SHP77 (cell line): Measurements from ENCODE around the gene SAPCD2.
"Not testable (repeated sequence)": the region's sequence is repeated elsewhere in the genome, so short reads cannot be mapped to it uniquely, and the experiment has no call there.

Source experiments
- DNase-seq, 2 experiments: peaks; one replicate each; lab custom pipeline; 2025; lab: John Stamatoyannopoulos, UW

Gene SAPCD2

GRCh38 chr9:137070201-137070905 is at the start of gene SAPCD2:
SAPCD2 (minus strand) TSS chr9:137070557; CDS start chr9:137070460, 97 bp downstream.
- peak; percentile 89 to 91 for DNase-seq

DNA sequence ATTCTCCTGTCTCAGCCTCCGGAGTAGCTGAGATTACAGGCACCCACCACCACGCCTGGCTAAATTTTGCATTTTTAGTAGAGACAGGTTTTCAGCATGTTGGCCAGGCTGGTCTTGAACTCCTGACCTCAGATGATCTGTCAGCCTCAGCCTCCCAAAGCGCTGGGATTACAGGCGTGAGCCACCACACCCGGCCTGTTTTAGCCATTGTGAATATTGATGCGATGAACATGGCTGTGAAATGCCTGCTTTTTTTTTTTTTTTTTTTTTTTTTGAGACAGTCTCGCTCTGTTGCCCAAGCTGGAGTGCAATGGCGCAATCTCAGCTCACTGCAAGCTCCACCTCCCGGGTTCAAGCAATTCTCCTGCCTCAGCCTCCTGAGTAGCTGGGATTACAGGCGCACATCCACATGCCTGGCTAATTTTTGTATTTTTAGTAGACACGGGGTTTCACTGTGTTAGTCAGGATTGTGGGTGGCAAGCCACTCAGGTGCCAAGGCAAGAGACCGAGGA is 47.8 kb upstream of the SAPCD2 start:
- not testable (repeated sequence) for DNase-seq

DNA sequence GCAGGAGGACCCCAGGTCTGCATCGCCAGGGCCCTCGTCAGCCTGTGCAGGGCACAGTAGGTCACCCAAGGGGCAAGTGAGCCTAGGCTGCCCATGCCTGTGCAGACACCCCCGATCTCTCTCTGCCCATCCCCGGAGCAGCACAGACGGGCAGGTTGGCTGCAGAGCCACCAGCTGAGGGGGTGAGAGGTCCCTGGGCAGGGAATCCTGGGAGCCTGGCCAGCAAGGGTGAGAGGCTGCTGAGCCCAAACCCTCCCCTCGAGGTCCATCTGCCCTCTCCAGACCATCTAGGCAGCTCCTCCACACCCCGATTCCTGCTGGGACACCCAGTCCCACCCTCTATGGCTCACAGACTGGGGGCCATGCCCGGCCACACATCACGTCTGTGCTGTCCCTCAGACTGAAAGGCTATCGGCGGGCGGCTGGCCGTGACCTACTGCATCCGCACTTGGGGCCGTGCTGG is 46.9 kb upstream of the SAPCD2 start:
- DNase-seq, result no peak

GRCh38 chr9:137116728-137117127 is 46.4 kb upstream of the SAPCD2 start:
- DNase-seq, result no peak

DNA sequence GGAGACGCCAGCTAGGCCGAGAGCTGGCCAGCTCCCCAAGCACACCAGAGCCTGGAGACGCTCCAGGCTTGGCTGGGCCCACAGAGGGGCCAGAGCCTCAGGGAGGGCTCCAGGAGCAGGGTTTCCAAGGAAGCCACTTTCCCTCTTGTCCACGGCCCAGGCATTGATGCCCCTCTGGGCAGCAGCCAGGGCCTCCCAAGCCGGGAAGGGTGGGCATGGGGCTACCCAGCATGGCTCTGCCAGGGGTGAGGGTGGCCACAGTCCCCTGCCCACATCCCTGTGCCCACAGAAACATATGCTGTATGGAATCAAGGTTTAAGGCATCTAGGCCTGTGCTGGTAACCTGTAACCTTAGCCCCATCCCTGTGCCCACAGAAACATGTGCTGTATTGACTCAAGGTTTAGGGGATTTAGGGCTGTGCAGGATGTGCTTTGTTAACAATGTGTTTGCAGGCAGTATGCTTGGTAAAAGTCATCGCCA is 45.7 kb upstream of the SAPCD2 start:
- DNase-seq, result no peak

DNA sequence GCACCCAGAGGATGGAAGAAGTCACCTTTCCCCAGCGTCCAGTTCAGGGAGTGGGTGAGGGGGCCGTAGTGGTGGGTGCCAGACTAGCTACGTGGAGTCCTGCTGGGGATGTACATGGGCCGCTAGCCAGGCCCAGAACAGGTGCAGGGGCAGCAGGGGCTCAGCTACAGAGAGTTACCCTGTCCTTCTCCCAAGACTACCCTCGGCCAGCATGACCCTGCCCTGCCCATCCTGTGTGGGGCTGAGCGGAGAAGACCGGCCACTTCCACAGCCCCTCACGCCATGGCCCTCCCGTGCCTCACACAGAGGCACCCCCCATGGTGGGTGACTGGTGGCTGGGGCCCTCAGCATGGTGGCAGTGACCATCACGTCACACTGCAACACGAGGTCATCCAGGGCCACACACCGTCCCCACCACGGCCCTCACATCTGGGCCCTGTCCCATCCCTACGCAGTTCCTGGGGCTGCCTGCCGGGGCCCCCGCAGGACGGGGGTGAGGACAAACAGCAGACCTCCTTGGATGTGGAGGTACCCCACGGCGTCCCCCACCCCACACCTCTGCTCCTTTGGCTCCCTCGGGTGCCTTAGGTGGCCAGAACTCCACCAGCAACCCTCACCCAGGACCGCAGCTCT is 45.2 kb upstream of the SAPCD2 start:
- DNase-seq, result no peak

- peak in 1 of 2 experiments; percentile 48 for DNase-seq
Observed at GRCh38 chr9:137114613-137115393, 44.4 kb upstream of the SAPCD2 start, which contains the start of gene DPP7. DPP7 (minus strand) TSS chr9:137114733; CDS start chr9:137114713, 20 bp downstream.

- DNase-seq, result peak in 1 of 2 experiments; percentile 48
Observed at GRCh38 chr9:137114220-137114612, 43.9 kb upstream of the SAPCD2 start.

- DNase-seq, result no peak
Observed at GRCh38 chr9:137113385-137114159, 43.2 kb upstream of the SAPCD2 start.

DNA sequence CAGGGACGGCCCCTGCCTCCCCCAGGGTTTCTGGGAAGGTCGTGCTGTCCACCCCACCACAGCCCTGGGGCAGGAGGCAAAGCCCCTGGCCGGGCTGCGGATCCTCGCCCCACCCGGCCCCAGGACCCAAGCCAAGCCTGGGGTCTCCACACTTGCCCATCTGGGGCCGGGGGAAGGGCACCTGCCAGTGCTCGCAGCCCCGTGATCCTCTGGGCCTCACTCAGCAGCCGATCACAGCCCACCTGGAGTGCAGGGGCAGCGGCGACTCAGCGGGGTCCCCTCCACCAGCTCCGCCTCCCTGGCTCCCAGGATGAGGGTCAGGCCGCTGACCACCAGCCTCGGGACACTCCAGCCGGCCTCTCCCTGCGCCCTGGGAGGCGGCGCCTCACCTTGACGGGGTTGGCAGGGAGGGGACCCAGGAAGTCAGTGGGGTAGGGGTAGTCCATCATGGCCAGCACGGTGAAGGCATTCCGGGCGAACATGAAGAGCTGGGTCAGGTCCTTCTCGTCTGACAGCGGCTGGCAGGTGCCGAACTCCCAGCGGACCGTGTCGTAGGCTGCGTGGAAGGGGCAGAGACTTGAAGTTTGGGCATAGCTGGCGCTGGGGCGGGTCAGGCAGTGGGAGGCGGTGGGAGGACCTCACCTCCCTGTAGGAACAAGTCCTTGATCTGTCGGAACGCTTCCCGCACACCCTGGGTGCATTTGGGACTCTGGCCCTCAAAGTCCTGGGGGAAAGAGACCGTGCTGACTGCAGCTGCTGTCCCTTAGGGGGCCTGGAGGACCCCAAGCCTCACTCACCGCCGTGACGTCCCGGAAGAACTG is 42.4 kb upstream of the SAPCD2 start:
- no peak for DNase-seq

DNA sequence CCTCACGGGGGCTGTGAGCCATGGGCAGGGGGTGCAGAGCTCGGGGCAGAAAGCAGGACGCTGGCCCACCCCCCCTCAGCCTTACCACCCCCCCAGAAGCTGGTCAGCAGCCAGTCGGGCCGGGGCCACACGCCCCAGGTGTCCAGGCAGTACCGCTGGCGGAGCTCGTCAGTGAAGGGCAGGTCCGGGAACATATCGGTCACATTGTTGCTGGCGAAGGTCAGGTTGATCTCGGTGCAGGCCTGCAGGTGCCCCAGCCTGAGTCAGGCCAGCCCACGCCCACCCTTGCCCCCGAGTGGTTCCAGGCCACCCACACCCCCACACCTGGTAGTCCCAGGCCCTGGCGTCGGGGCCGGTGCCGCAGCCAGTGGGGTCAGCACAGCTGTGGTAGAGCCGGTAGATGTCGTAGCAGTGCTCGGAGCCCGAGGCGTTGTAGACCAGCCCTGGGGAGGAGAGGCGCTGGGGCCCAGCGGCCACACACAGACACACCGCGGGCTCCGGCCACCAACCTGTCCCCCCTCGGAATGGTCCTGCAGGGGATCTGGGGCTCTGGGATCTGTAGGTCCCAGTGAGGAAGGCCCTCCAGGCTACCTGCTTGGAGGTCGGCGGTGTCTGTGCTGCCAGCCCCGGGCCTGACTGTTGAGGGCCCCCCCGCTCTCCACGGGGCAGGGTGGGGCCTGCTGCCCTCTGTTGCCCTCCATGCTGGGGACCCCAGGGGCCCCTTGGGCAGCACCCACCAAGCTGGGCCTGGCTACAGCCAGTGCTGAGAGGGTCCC is 41.6 kb upstream of the SAPCD2 start:
- no peak for DNase-seq

DNA sequence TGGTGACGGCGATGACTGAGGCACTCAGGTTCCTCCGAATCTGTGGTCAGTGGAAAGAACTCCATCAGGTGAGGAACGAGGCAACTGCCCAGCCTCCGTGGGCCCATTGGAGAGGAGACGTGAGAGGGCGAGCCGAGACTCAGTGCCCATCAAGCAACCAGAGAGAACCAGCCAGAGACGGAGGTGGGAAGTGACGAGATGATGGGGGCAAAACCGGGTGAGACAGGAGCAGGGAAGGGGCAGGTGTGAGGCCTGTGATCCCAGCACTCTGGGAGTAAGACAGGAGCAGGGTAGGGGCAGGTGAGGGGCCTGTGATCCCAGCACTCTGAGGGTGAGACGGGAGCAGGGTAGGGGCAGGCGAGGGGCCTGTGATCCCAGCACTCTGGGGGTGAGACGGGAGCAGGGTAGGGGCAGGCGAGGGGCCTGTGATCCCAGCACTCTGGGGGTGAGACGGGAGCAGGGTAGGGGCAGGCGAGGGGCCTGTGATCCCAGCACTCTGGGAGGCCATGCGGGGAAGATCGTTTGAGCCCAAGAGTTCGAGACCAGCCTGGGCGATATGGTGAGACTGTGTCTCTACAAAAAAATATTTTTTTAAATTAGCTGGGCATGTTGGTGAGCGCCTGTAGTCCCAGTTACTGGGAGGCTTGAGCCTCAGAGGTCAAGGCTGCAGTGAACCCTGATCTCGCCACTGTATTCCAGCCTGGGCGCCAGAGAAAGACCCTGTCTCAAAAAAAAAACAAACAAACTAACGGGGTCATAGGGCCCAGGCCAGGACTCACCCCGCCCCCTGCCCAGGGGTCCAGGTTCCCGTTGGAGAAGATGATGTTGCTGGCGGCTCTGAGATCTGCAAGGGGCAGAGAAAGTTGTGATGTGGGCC is 40.8 kb upstream of the SAPCD2 start:
- DNase-seq, result no peak

DNA sequence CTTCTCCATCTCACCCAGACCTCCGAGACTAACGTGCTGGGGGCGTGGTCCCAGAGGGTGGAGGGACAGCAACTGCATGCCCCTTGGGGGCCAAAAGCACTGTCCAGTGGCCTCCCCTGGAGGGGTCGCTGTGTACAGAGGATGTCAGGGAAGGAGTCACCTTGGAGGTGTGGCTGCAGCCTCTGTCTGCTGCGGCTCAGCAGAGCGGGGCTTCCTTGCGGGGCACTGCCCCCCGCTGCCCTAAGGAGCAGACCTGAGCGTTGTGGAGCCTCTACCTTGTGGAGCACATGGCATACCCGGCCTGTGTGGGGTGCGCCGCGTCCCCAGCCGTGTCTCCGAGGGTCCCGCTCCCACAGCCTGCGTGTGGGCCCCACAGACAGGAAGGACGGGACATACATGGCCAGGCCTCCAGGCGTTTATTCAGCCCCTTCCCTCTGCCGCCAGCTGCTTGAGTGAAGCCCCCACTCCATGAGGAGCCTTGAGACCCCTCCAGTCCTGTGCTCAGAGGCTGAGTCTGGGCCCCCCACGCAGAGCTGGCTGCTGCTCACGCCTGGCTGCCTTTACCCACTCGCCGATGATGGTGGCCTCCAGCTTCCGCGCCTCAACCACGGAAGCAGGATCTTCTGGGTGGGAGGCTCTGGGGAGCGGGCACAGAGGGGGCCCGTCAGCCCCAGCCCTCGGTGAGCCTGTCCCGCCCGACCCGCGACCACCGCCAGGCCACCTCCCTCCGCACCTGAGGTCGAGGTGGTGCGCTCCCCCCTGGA is 40.0 kb upstream of the SAPCD2 start:
- no peak for DNase-seq

- no peak for DNase-seq
Observed at GRCh38 chr9:137109250-137110146, 39.1 kb upstream of the SAPCD2 start.

DNA sequence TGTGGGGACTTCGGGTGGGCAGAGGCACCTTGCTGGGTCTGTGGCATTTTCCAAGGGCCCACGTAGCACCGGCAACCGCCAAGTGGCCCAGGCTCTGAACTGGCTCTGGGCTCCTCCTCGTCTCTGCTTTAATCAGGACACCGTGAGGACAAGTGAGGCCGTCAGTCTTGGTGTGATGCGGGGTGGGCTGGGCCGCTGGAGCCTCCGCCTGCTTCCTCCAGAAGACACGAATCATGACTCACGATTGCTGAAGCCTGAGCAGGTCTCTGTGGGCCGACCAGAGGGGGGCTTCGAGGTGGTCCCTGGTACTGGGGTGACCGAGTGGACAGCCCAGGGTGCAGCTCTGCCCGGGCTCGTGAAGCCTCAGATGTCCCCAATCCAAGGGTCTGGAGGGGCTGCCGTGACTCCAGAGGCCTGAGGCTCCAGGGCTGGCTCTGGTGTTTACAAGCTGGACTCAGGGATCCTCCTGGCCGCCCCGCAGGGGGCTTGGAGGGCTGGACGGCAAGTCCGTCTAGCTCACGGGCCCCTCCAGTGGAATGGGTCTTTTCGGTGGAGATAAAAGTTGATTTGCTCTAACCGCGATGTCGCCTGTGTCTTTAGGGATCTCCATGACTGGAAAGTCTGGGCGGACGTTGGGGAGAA is 38.4 kb upstream of the SAPCD2 start:
- no peak for DNase-seq

DNA sequence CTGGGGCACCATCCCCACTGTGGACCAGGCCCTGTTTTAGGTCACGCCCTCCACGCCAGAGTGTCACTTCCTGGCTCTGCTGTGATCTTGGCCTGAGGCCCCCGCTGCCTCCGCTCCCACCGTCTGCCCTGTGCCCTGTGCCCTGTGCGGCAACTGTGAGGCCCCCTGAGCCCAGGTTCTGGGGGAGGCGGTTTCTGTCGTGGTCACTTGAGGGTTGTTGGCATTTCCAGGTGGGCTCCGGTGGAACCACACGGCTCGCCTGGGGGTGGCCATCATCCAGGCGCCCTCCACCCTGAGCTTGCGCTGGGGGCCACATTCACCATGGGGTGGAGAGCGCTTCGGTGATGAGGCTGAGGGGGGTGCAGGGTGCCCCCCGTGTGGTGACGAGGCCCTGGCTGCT is 37.6 kb upstream of the SAPCD2 start:
- no peak for DNase-seq
